GM18909 (cell line): ENCODE measurements around the gene PRKCA.
"Not testable (repeated sequence)": the region's sequence is repeated elsewhere in the genome, so short reads cannot be mapped to it uniquely, and the experiment has no call there.

Experiments used
- ATAC-seq: cut with Tn5 transposase; IDR thresholded peaks from one replicate; pipeline ENCODE4 v1.9.1; 2021; ENCODE audit warnings: mild to moderate bottlenecking; ENCODE audit not compliant: unreplicated experiment, poor library complexity

The PRKCA gene

DNA sequence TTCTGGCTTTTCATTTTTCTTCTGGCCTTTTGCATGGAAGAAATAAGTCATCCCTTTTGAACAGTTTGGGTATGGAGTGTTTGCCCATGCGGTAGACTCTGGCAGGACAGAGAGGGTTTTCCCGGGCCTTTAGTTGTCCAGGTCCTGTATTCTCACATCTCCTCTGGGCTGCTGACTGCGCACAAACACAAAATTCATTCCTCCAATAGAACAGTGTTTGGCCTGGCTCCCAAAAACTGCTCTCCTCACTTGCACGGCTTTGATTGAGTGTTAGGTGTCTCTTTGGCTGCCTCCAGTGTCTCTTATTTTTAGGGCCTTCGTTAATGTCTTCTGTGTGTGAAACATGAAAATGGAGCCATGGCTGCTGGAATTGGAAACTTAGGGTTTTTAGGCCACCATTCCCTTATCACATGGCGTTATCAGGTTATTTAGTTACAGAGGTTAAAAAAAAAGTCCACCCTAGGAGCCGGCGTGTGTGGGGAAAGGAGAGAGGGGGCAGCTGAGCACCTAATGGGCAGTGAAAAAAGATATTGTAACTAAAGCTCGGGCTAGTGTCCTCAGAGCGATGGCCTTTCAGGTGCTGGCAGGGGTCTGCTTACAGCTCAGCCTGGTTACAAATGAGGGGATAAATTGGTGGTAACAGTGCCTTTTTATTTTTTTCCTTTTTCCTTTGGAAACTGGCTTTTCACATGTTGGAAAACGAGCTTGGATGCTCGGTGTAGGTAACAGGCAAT is 47.3 kb downstream of the PRKCA start:
- no peak for ATAC-seq

DNA sequence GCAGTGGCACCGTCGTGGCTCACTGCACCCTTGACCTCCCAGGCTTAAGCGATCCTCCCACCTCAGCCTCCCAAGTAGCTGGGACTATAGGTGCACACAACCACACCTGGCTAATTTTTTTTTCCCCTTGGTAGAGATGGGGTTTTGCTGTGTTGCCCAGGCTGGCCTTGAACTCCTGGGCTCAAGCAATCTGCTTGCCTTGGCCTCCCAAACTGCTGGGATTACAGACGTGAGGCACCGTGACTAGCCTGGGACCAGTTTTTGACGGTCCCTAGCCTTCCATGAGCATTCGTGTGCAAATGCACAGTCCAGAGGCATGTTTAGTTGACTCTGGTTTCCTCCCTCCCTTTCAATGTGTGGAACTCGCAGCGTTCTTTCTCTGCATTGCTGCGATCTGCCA is 48.2 kb downstream of the PRKCA start:
- ATAC-seq = not testable (repeated sequence)

DNA sequence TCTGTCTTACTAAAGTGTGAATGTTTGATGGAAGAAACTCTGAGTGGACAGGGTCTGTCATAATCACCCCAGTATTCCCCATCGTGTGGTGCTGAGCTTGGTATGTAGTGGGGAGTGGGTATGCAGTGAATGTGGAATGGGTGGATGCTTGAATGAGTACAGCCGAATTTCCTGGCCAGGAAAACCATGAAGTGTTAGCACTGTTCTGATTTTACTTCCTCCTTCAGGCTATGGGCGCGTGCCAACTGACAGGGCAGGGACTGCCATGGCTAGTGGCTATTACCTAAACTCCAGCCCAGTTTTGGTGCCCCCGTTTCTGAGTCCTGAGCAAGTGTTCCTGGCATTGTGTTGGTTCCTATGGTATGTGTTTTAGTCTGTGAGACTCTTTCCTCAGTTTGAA is 48.6 kb downstream of the PRKCA start:
- ATAC-seq = no peak

DNA sequence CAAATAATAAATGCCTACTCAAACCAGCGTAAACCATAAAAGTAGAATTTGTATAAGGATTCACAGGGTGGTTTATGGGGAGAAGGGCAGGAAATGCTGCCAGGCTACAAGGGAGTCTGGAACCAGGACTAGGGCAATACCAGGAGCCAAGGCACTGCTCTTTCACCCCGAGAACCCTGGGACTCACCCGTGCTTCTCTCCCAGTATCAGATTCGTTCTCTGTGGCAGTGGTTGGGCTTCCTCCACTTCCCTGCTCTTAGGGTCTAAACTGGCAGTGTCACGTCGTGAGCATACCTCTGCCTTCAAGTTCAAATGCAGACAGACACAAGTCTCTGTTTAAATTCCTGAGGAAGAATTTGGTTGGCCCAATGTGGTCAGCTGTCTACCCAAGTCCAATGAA is 49.3 kb downstream of the PRKCA start:
- ATAC-seq = no peak

DNA sequence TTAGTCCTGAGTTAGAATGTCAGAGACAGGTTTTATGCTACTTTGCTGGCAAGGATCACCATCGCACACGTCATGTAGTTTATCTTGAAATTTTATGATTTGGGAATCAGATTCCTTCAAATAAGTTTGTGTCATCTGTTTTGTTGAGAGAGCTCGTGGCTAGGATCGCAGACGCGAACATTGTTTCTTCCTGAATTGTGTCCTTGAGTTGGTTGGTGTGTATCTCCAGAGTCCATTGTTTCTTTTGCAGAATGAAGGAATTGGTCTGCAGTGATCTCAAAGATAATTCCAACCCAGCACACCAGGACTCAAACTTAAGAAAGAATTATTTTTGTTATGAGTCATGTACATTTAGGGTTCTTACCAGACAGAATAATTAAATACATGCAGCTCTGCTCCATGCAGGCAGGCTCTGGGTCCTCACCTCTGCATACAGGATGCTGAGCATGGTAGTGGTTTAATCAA is 51.6 kb downstream of the PRKCA start:
- no peak for ATAC-seq

DNA sequence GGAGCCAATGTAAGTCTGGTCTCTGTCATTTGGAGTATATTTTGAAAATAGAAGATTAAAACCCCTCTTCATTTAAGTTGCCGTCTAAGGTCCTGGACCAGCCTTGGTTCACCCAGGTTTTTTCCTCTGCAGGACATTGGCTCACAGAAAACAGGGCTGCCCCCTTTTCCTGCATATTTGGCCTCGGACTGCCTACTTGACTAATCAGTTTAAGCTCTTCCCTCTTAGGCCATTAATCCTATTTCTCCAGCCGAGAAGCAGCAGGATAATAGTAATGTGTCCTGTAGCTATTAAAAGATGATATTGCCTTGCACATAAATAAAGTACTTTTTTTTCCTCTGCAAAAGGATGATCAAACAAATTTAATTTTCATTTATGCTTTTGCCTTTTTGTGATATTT is 52.1 kb downstream of the PRKCA start:
- no peak for ATAC-seq

DNA sequence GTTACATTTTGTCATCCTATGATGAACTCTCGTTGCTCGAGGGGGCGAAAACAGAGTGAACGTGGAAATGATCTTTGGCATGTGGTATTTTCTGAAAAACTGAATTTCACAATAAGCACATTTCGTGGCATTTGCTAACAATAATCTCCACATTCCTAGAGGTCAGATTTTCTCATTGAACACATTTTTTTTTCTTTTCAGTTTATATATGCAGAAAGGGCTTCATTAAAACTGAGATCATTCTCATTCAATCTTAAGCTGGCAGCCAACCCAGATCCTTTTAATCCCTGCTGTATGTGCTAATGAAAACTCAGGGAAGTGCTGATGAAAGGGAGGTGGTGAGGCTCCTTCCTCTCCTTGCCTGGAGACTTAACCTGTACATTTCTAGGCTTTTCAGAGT is 52.6 kb downstream of the PRKCA start:
- ATAC-seq = no peak

DNA sequence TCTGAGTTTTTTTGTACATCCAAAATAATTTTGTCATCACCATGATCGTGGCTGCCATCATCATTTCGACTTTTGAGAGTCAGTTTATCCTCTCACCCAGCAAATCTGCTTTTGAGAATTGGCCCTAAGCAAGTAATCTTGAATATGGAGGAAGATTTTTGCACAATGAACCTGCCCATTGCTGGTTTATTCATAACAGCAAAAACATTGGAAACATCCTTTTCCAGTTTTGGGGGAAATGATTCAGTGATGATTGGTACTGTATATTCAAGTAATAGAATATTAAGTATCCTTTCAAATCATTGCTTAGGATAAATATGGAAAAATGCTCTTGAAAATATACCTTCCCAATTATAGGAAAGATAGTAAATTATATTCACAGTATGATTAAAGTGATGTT is 53.1 kb downstream of the PRKCA start:
- ATAC-seq = no peak

DNA sequence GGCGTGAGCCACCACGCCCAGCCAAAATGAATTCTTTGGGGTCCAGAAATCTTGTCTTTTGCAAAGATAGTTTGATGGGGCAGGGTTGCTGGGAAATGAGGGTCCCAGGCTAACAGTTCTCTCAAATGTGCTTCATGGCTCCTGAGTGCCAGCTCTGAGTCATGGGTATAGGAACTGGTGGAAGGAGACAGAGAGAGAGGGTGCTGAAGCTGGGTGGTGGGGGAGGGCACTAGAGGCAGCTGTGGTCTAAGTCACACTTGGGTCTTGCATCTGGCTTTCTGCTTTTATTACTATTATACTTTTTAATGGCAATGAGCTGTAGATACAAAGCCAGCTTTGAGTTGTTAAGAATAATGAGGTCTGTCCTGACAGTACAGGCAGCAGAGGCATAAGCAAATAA is 54.6 kb downstream of the PRKCA start:
- no peak for ATAC-seq

DNA sequence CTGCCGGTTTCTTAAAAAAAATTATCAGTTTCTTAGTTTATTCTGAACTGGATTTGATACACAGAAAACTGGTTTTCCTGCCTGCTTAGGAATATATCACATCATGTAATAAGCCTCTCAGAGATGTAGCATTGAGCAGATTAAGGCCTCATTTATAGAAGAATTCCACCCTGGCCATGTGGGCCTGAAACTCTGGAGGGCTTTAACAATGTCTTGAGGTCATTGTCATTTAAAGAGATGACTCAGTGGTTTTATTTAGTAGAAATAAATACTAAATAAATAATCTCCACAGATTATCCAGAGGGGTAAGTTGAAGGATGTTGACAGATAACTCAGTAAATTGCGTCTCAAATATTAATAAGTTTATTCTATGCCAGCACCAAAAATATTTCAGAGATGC is 56.9 kb downstream of the PRKCA start:
- no peak for ATAC-seq

DNA sequence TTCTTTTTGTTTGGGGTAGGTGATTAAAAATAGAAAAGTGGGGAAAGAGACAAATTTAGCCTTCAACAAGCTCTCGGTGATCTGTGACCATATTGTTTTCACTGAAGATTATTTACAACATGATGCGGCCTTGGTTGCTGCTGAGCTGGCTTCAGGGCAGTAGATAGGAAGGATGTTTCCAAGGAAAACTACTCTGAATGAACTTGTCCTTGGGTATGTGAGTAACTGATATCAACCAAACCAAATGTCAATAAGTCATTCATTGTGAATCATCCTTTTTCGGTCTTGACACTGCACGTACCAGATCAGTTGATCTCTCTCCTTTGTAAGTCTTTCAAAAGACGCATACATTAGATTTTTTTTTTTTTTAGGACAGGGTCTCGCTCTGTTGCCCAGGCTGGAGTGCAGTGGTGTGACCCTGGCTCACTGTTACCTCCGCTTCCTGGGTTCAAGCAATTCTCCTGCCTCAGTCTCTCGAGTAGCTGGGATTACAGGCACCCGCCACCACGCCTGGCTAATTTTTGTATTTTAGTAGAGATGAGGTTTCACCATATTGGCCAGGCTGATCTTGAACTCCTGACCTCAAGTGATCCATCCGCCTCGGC is 58.6 kb downstream of the PRKCA start:
- ATAC-seq = not testable (repeated sequence)

DNA sequence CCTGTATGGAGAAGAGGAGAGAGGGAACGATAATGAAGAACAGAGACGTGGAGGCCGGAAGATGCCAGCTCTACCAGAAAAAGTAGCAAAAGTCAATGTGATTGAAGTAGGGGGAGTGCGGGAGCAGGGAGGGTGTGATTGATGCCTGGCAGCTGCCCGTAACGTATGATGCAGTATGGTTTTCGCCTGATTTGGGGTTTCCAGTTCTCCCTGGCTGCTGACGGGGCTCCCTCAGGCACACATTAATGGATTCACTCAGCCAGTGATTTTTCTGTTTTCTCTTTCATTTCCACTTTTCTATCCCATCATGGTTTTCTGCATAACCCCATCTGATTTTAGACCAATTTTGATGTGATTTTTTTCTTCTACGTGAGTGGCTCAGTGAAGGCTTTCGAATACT is 62.1 kb downstream of the PRKCA start:
- no peak for ATAC-seq

DNA sequence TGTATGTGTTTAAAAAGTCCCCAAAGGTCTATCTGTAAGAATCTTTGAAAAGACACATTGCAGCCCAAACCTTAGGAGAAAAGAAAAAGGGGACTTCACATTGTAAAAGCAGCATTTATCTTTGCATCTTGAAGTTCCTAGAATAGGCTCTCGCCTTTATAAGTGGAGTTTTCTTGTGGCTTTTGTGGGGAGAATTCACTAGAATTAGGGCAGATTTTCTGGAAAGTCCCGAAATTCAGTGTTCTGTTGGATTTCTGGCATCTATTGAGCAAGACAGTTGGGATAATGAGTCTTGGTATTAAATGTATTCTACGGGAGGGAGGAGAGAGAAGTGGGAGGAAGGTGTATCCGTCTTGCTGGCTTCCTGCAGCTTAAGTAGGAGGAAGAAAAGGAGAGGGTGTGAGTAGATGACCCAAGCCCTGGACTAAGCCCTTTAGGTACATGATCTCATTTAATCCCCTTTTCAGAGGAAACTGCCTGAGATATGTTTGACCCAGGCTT is 62.6 kb downstream of the PRKCA start:
- ATAC-seq = no peak

DNA sequence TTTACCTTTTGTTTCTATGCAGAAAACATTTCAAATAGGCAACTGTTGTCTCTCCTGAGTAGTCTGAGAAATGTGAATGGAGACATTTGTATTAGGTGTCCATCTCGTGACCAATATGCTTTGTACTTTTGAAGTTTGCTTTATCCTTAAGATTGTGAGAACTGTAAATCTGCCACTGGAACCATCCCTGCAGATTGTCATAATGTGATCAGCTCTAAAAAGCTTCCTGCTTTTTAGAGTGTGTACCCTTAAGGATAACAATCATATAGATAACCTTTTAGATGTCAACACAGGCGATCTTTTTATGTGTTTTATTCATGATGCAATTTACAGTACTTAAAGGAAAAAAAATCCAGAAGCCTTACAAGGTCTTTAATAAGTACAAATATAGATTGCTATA is 63.5 kb downstream of the PRKCA start:
- ATAC-seq = no peak

DNA sequence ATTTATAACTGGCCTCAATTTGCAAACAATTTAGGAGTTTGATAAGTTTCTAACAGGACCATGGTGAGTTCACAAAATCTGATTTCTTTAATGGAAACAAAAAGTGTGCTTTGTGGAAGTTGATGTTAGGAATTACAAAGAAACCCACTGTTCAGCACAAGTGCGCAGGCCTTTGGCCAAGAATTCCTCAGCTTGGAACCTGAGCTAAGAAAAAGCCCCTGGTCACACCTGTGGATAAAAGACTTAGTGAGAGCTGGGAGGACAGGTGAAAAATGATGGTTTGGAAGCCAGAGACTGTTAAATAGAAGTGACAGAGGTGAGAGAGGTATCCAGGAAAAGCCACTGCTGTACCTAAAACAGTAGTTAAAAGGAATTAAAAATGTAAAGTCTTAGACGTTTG is 64.7 kb downstream of the PRKCA start:
- no peak for ATAC-seq

DNA sequence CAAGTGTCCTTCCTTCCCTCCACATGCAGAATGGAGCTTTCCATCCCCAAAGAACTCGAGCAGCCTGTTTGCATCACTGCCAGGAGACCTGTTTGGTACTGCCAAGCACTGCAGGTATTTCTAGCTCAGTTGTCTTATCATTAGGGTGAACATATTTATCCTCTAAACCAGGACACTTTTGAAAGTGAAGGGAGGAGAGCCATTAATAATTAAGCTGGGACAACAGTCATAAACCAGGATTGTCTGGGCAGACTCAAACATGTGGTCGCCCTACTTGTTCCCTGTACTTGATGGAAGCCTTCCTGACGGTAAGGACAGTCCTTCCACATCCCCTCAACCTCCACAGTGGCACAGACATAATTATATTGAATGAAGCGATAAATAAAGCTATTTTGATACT is 67.4 kb downstream of the PRKCA start:
- no peak for ATAC-seq

DNA sequence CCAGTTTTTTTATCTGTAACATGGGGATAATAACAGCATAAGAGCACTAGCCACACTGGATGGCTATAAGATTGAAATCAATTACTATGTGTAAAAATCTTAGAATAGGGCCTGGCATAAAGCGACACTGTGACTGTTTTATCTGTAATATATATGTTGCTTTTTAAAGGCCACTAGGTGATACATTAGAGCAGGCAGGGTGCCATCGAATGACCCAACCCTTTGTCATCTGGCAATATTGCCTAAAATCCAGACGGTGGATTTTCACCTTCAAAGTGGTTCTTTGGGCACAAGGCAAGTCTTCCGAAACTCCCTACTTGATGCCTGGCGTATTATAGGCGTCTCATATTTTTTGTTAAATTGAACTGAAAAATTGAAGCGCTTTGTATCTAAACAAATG is 69.1 kb downstream of the PRKCA start:
- ATAC-seq = no peak

DNA sequence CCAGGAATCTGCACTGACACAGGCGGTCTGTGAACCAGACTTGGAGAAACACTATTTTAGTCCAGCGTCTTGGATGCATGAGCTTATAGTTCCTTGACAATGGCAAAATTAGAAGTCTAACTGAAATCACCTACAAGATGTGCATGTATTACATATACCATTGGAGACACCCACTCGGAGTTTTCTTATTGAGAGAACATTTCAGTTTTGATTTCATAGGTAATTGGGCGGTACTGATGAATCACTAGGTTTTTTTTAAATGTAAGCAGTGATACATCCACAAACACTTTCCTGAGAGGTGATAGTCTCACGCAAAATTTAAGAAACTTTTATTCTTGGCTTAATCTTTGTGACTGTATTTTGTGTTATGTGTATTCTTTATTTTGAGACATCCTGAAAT is 69.8 kb downstream of the PRKCA start:
- no peak for ATAC-seq

DNA sequence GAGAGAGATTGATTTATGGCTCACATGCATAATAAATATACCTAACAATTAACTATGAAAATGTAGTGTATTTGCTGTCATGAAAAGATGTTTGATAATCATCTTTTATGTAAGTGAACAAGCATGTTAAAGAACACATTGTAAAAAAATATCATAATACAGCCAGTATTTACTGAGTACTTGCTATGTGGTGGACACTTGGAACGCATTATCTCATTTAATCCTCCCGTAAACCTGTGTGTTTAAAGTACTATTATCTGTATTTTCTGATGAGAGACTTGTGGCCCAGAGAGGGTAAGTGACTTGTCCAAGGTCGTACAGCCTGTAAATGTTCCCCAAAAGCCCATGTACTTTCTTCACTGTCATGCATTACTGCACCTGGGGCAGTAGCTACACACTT is 70.7 kb downstream of the PRKCA start:
- ATAC-seq = no peak

DNA sequence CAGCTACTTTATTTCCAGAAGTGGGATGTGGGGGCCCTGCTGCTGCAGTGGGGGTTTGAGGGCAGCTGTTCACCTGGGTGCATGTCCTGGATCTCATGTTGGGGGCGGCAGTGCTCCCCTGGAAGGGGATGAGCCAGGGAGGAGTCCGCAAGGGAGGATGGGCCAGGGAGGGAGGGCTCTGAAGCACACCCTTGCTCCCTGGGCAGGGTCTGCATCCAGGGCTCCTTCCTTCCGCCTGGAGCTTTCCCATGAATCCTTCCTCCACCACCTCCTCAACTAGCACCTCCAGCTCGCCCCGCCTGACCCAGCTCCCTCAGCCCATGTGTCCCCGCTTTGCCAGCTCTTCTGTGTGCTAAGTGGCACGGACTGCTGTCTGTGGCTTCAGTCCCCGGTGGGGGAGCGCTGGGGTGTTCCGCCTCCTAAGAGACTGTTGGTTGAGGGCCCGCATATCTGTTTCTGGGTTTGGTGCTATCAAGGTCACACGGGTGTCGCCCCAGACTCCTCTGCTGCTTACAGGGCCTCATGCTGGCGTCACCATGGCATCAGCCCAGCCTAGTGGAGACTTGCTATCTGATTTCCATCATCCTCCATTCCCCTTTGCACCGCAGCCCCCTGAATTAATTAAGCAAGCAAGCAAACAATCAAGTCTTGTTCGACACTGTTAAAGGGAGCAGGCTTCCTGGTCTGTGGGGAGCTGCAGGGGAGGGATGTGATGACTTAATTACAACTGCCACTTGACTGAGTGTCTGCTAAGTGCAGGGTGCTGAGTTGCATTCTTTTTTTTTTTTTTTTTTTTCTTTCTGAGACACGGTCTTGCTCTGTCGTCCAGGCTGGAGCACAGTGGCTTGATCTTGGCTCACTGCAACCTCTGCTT is 71.8 kb downstream of the PRKCA start:
- ATAC-seq = no peak

DNA sequence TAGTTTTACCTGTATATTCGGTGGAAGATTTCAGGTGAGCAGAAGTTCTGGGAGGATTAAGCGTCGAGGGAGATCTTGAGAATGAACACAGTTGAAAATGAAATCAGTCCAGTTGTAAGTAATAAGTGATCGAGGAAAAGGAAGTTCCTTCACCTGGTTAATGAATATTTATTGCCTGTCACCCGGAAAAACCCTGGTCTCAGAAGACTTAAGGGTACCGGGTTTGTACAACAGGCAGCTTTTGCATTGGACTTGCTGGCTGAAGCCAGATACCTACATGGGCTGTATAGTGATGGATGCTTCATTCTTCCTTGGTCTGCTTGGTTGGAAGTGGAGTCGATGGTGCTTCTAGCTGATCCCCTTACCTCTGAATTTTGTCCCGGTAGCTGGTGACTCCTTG is 72.7 kb downstream of the PRKCA start:
- ATAC-seq = no peak
